MCF 10A (cell line): ENCODE measurements around the gene ITGB4. TPM values are rescaled to one million over a fixed set of nuclear protein-coding genes. Genes with fewer than 3 reads are reported as not detected.

ENCODE experiments used
- BruUV-seq: library from RNA; stranded (reverse); fragments of 400-500 nt; replicated peaks from 2 replicates; lab custom pipeline; 2021; lab: Mats Ljungman, UMichigan
- CTCF ChIA-PET: fragments of 300-600 bp; sonication (Branson Sonifier 250); formaldehyde crosslinking; extraction: SDS; loops from one replicate; lab custom pipeline; 2021; ENCODE audit warnings: antibody characterized with exemption, inconsistent platforms; lab: Yijun Ruan, JAX
- POLR2A ChIA-PET: fragments of 300-600, 350-650 bp; sonication (Branson Sonifier 250); formaldehyde crosslinking; extraction: SDS; loops from one replicate; lab custom pipeline; 2020; ENCODE audit warnings: antibody characterized with exemption, inconsistent platforms; lab: Yijun Ruan, JAX
- DNase-seq: peaks from one replicate; pipeline ENCODE4 v3.0.0-alpha.2; 2018; ENCODE audit not compliant: unreplicated experiment
- H3K27ac Mint-ChIP-seq: one replicate; pipeline ENCODE4 v1.8.0; 2022; ENCODE audit warnings: mild to moderate bottlenecking, low read depth, mixed read lengths; ENCODE audit not compliant: unreplicated experiment
- H3K27me3 Mint-ChIP-seq: one replicate; pipeline ENCODE4 v1.8.0; 2022; ENCODE audit warnings: mixed read lengths; ENCODE audit not compliant: insufficient read depth, unreplicated experiment
- H3K36me3 Mint-ChIP-seq: one replicate; pipeline ENCODE4 v1.8.0; 2022; ENCODE audit warnings: mild to moderate bottlenecking, moderate library complexity, mixed read lengths; ENCODE audit not compliant: insufficient read depth, unreplicated experiment
- H3K4me1 Mint-ChIP-seq: one replicate; pipeline ENCODE4 v1.8.0; 2022; ENCODE audit warnings: mixed read lengths; ENCODE audit not compliant: insufficient read depth, unreplicated experiment
- H3K4me3 Mint-ChIP-seq: one replicate; pipeline ENCODE4 v1.8.0; 2022; ENCODE audit warnings: mild to moderate bottlenecking, moderate library complexity, mixed read lengths; ENCODE audit not compliant: unreplicated experiment
- H3K9me3 Mint-ChIP-seq: one replicate; pipeline ENCODE4 v1.8.0; 2022; ENCODE audit warnings: mixed read lengths; ENCODE audit not compliant: unreplicated experiment
- CTCF ChIP-seq: fragments of 200-600 bp; IDR thresholded peaks from one replicate; pipeline ENCODE4 v1.8.0; 2022; ENCODE audit warnings: antibody characterized with exemption, mild to moderate bottlenecking; ENCODE audit not compliant: unreplicated experiment
- intact Hi-C: fragments of 100-400 bp; cut with micrococcal nuclease; formaldehyde crosslinking; loops from 2 replicates; pipeline ENCODE4 v1.14.1; 2022
- total RNA-seq: library from RNA; stranded (reverse); gene quantifications from 2 replicates; pipeline ENCODE4 v1.2.3, GENCODE V29; 2022

ITGB4 gene
- total RNA-seq, 1 experiment from 2014 or later = 1,054 TPM

- intact Hi-C loops = no loop called here
- peaks cover 15% of the 10 kb centered on the region for H3K4me1 Mint-ChIP-seq
- no peak for TF ChIP-seq CTCF
- no peaks in the 10 kb centered on the region for H3K9me3 Mint-ChIP-seq
- peak overlapping the region; percentile 96 for H3K27ac Mint-ChIP-seq
- H3K36me3 Mint-ChIP-seq = peaks cover 11% of the 10 kb centered on the region
- H3K4me3 Mint-ChIP-seq = peak overlapping the region; percentile 80
- ChIA-PET CTCF (interaction anchor here (1.2 to 1.7 kb wide), 3 partner anchors 20 to 112 kb away, joined by 3 to 5 read pairs (median 4); partner anchors contain the start of genes GALK1 and WBP2), POLR2A (interaction anchor here (0.6 to 6.0 kb wide), 24 partner anchors 8 to 554 kb away, joined by 3 to 91 read pairs (median 5); partner anchors contain the start of genes GALK1, ITGB4, RECQL5 and SAP30BP)
- no peaks in the 10 kb centered on the region for H3K27me3 Mint-ChIP-seq
- peak; percentile 89 for DNase-seq
- TSS peak; percentile 63 for BruUV-seq
These were observed 64.0 kb downstream of the ITGB4 start for GRCh38 chr17:75785016-75785890.

GRCh38 chr17:75791254-75791653, 70.0 kb downstream of the ITGB4 start:
- Mint-ChIP-seq H3K4me3 (no peak overlapping the region), H3K36me3 (peaks cover 2% of the 10 kb centered on the region), H3K27me3 (no peaks in the 10 kb centered on the region), H3K9me3 (no peaks in the 10 kb centered on the region), H3K27ac (no peak overlapping the region), H3K4me1 (peaks cover 1% of the 10 kb centered on the region)
- no peak for TF ChIP-seq CTCF
- intact Hi-C loops = no loop called here
- POLR2A ChIA-PET = interaction anchor here (1.4 to 3.0 kb wide), 4 partner anchors 12 to 81 kb away, joined by 3 to 9 read pairs (median 6); partner anchors contain the start of gene WBP2
- CTCF ChIA-PET = interaction anchor here (0.6 to 1.5 kb wide), 5 partner anchors 8 to 57 kb away, joined by 3 to 6 read pairs (median 4); no protein-coding TSS in a partner anchor
- BruUV-seq = no TSS peak
- no peak for DNase-seq

GRCh38 chr17:75793460-75793859, 72.2 kb downstream of the ITGB4 start:
- peak overlapping the region; percentile 9 for H3K27ac Mint-ChIP-seq
- TF ChIP-seq CTCF = no peak
- ChIA-PET POLR2A (interaction anchor here (0.5 to 1.1 kb wide), 4 partner anchors 8 to 375 kb away, joined by 3 to 7 read pairs (median 3); partner anchors contain the start of genes RECQL5 and SAP30BP), CTCF (no interaction called here)
- DNase-seq = no peak
- no peaks in the 10 kb centered on the region for H3K9me3 Mint-ChIP-seq
- H3K4me1 Mint-ChIP-seq = no peaks in the 10 kb centered on the region
- H3K4me3 Mint-ChIP-seq = no peak overlapping the region
- no TSS peak for BruUV-seq
- no peaks in the 10 kb centered on the region for H3K27me3 Mint-ChIP-seq
- intact Hi-C loops = no loop called here
- H3K36me3 Mint-ChIP-seq = peaks cover 18% of the 10 kb centered on the region
